ENCODE results near the gene FANCI. TPM values are rescaled to one million over a fixed set of nuclear protein-coding genes. Genes with fewer than 3 reads are reported as not detected.

The FANCI gene
- total RNA-seq, result 11.9 and 21.0 TPM in 2 replicates

GRCh38 chr15:89243691-89244573, at the start of gene FANCI:
FANCI (plus strand) TSS chr15:89243979; CDS start chr15:89247648, 3,669 bp downstream.

DNA sequence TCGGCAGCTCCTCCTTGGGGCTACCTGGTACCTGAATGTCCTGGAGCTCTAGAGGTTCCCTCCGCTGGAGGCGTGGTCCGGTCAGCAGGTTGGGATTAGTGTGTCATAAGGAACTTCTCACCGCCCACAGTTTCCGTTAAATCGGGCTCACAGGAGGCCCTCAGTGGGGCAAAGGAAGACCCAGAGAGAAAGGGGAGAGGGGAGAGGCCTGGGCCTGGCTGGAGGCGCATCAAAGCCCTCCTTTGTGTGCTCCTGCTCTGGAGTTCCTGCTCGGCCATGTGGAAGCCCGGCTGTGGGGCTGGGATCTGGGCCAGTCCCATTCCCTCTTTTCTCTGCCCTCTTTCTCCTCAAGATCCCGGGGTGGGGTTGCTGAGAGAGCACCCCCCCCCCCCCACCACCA, 22.2 kb upstream of the FANCI start, which contains the start of gene RLBP1:
Gene RLBP1, minus strand, starts transcription at position 37 of the 400 bp plus-strand sequence. CDS start 2,604 bp downstream, outside the sequence.

GRCh38 chr15:89334510-89335297, 90.9 kb downstream of the FANCI start, which contains the start of gene POLG:
POLG (minus strand) TSS chr15:89334824; CDS start chr15:89333754, 1,070 bp downstream.

Small RNAs within 50 kb of the gene (small RNA-seq; reads per million reads assigned to genes)
- gene MIR6766, result not detected

Other genes starting within 250 kb of the FANCI start
- gene ABHD2, start 155.5 kb upstream of the FANCI start, total RNA-seq, result 124 and 169 TPM in 2 replicates
- gene RLBP1, start 22.4 kb upstream of the FANCI start, total RNA-seq, result not detected in 2 replicates
- gene POLG, start 90.8 kb downstream of the FANCI start, total RNA-seq, result 26.6 and 36.8 TPM in 2 replicates